ENCODE measurements around the gene ACOT7.

- TF ChIP-seq, protein P1, sequence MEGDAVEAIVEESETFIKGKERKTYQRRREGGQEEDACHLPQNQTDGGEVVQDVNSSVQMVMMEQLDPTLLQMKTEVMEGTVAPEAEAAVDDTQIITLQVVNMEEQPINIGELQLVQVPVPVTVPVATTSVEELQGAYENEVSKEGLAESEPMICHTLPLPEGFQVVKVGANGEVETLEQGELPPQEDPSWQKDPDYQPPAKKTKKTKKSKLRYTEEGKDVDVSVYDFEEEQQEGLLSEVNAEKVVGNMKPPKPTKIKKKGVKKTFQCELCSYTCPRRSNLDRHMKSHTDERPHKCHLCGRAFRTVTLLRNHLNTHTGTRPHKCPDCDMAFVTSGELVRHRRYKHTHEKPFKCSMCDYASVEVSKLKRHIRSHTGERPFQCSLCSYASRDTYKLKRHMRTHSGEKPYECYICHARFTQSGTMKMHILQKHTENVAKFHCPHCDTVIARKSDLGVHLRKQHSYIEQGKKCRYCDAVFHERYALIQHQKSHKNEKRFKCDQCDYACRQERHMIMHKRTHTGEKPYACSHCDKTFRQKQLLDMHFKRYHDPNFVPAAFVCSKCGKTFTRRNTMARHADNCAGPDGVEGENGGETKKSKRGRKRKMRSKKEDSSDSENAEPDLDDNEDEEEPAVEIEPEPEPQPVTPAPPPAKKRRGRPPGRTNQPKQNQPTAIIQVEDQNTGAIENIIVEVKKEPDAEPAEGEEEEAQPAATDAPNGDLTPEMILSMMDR (IDR thresholded peaks at IDR 0.05; ENCODE audit: low read depth, low read length, poor library complexity, severe bottlenecking): no peak
- TF ChIP-seq EZH2phosphoT487 (IDR thresholded peaks at IDR 0.05; ENCODE audit: borderline replicate concordance, low read length): no peak
Observed at GRCh38 chr1:6425658-6426057, 32.1 kb upstream of the ACOT7 start.
